CD4-positive, alpha-beta T cell treated with Interleukin-4 for 4 hours (primary cell): Measurements from ENCODE around the gene RNF217.
A peak's percentile ranks its signal among the peaks of the same experiment; 100 is the strongest.
"Not testable (repeated sequence)": the region's sequence is repeated elsewhere in the genome, so short reads cannot be mapped to it uniquely, and the experiment has no call there.

ENCODE experiments used
- DNase-seq: peaks from one replicate; pipeline ENCODE4 v3.0.0-alpha.2; 2020

Gene RNF217

DNA sequence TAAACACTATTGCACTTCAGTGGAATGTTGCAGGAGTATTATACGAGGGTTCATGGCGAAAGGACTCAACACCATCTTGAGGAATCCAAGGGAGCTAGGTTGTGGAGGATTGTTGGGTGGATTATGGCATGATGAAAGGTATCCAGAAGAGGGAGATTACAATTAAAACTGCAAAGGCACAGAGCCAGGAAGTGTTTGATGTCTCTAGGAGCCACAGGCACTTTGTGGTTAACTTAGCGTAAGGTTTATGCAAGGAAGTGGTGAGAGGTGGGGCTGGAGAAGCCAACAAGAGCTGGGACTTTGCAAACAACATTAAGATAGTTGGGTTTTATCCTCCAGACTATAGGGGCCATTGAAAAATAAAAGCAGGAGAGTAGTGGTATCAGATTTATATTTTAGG is 104.7 kb downstream of the RNF217 start:
- DNase-seq, result peak; percentile 28

DNA sequence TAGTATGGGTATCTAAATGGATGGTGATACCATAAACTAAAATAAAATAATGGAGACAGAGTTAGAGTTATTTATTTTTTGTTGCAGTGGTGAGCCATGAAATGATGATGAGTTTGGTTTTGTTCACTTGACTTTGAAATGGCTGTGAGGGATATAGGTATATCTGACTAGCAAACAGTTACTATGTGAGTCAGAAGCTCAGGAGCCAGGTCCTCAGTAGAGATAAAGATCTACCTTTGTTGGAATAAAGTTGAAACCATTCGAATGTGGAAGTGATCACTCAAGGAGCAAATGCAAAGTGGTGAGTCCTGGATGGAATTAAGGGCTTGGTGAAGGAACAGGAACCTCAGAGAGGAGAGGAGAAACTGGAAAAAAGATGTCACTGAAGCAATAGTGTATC is 105.3 kb downstream of the RNF217 start:
- no peak for DNase-seq

DNA sequence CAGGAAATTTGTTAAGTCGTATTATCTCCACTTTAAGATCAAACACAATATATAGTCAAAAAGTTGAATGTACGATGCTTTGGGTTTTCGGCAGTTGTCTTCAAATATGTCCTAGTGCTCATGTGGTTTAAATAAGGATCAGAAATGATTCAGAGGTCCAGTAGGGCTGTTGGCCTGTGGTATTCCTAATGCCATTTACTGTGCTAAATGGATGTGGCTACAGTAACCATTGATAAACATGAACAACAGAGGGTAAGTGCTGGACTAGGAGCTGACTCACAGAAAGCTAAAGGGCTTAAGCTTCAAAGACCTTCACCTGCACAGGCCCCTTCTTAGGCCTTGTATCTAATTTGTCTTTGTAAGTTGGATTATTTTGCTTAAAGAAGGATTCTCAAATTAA is 110.8 kb downstream of the RNF217 start:
- DNase-seq, result no peak

DNA sequence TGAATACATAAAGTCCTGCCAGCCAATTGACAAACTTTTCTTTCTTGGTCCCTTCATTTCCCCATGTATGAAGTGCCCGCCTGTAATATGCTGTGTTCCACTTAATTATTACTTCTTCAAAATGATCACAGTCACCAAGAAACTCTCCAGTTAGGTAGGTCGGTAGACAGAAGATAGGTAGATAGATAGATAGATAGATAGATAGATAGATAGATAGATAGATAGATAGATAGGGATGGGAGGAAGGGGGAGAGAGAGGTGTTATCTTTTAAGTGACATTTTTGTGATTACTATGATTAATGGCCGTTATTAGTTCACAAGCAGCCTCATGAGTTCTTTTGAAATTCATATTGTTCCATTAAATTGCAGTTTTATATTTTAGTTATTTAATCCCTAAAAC is 111.9 kb downstream of the RNF217 start:
- no peak for DNase-seq

DNA sequence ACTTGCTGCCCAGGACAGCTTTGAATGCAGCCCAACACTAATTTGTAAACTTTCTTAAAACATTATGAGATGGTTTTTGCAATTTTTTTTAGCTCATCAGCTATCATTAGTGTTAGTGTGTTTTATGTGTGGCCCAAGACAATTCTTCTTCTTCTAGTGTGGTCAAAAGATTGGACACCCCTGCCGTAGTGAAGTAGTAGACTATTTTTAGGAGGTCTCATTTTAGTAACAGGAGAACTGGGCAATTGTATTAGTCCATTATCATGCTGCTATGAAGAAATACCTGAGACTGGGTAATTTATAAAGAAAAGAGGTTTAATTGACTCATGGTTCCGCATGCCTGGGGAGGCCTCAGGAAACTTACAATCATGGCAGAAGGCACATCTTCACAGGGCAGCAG is 112.8 kb downstream of the RNF217 start:
- DNase-seq, result not testable (repeated sequence)

DNA sequence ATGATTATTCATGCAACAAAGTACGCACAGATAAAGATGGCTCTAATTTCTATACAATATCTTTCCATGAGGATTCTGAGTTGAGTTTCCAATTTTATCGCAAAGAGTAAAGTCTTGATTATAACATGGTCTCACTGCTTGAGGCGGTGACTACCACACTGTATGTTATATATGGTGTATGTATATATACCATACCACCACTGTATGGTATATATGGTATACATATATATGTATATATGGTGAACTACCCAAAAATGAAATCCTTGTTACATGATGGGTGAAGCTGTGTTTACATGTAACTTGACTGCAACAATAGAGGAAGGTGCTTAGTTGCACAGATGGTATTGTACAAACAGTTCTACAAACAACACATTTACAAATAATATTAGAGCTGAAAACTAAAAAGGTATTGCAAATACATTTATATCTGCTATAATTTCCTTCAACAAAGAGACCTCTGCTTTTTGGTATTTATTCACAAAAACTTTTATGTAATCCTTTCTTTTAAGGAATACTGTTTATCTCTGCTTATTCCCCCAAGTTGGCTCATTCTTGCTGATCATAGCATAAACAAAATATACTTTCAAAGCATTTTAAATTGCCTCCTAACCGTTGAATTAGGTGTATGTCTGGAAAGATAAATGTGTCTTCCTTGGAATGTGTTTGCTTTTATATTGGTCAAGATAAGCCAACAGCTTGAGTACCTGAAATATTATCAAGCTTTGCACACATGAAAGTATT is 113.7 kb downstream of the RNF217 start:
- DNase-seq, result no peak

DNA sequence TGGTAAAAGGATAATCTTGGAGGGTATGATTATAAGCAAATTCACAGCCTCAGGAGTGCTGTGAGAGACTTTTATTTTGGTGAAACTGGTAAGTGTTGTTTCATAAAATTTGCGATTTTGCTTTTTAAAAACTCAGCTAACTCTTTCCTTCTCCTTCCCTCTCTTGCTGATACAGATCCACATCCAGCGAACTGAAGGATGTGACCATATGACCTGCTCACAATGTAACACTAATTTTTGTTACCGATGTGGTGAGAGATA is 114.2 kb downstream of the RNF217 start:
- DNase-seq, result no peak

DNA sequence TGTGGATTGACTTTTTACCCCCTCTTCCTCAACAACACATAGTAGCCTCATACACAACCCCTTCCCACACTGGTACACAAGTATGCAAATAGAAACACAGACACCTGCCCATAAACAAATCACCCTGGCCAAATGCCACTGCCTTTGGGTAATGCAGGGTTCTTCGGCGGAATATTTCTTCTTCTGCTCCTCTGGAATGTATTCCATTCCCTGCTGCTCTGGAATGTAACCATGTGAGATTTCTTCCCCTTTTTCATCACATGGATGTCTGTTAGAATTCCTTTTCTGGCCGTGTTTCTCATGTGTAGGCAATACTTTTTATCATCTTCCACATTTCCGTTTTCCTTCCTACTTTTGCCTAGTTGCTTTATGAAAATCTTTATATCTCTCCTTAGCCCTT is 115.2 kb downstream of the RNF217 start:
- no peak for DNase-seq

DNA sequence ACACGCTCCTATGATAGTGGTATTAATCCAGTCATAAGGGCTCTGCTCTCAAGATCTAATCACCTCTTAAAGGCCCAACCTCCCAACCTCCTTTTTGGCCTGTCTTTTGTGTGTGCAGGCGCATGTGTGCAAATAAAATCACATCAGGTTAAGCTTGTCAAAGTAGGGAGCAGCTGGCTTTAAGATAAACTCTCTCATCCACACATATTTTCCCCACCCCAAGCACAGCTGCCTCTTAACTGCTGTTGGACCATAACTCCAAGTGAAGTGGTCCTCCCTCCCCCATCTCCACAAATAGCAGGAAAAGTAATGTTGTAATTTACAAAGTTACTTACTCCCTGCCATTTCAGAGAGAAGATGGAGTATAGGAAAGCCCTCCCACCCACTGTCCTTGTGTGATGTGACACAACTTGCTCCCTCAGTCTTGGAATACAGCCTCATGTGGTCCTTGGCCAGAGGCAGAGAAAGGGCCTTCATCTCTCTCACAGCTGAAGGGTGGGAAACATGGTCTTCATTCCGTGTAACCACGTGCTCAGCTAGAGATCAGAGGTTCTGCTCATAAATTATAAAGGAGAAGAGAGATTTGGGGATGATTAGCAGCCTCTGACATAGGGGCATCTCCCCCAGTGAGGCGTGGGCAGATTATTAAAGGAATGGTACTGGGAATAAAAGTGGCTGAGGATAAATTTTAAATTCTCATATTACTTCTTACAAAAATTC is 116.5 kb downstream of the RNF217 start:
- no peak for DNase-seq

DNA sequence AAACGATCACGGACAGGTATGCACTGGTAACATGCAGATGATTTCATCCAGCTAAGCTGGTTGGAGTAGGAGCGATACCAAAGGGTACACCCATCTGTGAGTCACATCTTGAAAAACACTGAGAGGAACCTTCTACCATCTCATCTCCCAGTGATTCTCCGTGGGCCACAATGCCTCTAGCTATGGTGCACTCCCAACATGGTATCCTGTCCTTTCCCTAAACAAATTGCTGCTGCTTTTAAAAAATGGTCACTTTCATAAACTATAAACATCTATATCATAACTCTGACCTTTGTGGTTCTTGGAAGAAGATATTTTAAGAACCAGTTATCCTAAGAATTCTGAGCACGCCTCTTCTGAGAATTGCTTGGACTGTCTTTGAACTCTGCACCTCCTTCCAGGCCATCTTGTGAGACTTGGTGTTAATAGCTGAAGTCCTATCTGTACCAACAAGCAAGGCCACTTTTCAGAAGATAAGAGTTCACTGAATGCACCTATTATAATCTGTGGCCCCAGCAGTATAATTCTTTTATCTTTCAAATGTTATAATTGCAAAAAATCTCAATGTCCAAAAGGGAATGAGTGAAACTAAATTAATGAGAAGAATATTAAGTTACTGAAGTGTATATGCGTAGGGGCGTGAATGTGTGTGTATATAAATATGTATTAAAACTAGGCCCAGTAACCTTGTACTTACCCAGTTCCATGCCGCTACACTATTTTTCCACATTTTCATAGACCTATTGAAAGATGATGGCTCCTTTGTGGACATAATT is 120.9 kb downstream of the RNF217 start:
- no peak for DNase-seq

DNA sequence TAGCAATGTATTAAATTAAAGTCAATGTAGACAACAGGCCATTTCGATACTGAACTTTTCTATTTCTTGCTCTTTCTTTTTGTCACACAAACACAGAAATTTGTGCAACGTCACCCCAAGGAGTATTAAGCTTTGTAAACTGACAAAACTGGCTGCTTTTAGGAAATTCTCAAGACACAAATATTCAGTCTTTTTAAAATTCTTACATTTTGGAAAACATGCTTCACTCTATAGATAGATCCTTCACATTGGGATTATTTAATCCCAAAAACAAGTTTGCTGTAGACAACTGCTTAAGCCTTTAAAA is 121.4 kb downstream of the RNF217 start:
- no peak for DNase-seq

DNA sequence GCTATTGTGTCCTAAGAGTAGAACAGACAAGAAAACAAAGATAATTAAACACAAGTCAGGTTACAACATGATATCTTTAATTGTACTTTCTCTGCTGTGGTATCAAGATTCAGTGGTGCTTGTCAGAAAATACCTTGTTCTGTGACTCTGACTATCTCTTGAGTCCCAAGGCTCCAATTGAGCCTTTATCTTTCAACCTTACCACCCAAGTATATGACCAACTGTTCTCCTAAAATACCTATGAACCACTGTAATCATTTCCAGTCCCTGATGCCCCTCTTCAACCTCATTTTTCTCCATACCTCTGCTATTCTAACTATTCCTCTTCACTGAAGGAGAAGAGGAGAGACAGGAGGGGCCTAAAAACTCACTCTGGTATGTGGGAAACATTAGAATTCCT is 124.5 kb downstream of the RNF217 start:
- no peak for DNase-seq

DNA sequence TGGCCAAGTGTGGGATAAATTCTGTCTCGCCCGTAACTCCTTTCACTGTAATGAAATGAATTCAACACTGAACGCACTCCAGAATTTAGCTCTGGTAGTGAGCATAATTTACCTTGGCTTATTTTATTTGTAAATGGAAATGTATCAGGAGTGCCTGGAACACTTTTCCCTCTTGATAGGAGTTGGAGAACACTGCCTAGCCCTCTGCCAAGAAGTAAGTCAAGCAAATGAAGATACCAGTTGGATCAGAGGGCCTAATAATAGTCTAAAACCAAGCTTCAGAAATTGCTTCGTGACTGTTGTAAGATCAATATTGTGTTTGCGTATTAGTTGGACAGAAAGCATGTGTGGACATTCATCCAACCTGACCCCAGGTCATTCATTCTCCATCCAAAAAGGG is 126.7 kb downstream of the RNF217 start:
- no peak for DNase-seq

DNA sequence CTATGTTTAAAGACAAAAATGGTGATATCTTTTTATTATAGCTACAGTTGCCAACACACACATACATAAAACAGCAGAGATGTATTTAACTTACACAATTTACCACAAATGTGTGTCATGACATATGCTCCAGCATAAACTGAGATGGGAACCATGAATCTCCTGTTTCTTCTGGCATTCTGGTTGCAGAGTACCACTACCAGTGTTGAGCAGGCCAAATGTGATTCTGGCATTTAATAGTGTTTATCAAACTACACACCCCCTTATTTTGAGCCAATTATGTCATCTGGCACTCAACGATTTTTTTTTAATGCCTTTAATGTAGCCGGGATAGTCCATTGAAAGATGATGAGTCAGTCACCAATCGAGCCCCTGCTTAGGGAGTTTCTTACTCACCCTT is 132.3 kb downstream of the RNF217 start:
- no peak for DNase-seq

DNA sequence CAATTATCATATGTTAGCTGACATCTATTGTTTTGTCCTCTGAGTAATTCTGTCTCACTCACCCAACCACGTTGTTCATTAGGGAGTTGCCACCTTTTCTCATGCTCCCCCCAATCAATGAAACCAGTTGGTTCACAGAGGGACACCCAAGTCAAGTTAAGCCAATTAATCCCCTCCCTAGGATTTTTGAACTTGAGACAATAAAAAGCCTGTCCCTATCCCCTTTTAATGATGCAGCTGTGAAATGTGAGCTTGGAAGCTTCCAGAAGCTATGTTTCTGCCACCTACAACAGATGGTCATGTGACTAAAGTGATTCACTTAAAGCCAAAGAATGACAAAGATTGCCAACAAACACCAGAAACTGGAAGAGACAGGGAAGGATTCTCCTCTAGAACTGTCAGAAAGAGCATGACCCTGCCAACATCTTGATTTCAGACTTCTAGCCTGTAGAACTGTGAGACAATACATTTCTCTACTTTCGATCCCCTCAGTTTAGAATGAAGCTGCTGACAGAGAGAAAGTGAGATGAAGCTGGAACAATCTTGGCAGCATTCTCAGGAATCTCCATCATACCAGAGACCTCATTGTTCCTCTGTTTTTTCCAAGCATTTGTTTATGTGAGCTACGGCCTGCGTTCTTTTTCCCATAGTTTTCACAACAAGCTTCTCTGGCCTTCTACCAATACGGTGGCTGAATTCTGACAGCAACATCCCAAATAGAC is 133.5 kb downstream of the RNF217 start:
- no peak for DNase-seq

DNA sequence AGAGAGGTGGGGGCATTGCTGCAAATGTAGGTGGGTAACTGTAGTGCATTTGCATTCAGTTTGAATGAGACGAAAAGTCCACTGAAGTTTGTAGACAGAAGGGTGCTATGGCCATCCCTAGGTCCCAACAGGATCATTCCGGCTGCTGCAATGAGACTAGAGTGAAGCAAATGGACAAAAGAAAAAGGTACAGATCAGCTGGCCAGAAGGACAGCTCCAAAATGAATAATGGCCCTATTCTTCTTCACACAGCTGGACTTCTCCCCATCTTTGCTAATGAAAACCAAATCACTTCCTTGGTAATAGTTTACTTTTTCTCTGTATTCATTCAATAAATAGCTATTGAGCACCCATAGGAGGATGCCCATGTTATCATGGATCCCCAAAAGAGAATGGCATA is 134.9 kb downstream of the RNF217 start:
- no peak for DNase-seq

DNA sequence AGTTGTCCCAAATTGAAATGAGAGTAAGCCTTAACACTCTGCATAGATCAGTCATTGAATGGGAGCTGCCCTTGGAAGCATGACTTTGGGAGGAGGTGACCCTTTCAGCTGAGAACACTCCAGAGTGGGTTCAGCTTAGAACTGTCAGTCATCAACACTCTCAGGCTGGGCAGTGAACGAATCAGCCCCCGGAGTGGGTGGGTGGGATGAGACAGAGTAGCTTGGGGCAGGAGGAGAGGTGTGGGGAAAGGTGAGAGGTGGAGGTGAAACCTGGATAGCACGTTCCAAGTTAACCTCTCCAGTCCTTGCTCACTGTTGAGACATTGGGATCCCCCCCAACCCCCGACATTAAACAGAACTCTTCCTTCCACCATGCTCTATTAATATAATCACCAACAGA is 136.0 kb downstream of the RNF217 start:
- DNase-seq, result no peak

DNA sequence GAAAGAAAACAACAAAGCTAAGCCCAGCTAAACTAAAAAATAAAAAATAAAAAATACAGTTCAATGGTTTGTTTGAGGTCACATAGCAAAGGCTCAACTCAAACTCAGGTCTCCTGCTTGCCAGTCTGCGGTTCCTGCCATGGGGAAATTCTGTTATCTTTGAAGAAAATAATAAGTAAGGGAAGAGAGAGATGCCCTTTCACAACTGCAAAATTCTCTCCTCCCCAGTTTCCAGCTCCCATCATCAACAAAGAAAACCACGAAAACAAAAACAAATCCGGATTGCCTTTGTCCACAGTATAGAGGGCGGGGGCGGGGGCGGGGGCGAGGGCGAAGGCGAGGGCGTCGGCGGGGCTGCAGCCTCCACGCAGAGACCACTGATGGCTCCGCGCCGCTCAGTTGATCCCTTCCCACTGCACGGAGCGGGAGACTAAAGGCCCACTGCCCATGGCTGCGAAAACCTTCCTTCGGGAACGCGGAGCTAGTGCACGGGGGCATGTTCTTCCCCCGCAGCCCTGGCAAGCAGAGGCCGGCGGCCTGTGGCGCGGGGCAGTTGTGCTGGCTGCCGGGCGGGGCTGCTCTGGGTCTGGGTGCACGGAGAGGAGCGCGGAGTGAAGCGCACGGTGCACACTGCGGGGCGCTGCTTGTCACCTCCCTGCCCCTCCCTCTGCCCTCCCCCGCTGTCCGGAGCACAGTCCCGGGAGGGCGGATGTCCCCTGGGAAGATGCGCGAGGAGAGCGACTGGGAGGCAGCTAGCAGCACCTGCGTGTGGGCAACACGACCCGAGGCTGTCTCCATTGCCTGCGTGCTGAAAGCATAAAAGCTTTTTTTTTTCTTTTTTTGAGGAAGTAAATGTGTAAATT is 137.2 kb downstream of the RNF217 start:
- peak; percentile 1 for DNase-seq

DNA sequence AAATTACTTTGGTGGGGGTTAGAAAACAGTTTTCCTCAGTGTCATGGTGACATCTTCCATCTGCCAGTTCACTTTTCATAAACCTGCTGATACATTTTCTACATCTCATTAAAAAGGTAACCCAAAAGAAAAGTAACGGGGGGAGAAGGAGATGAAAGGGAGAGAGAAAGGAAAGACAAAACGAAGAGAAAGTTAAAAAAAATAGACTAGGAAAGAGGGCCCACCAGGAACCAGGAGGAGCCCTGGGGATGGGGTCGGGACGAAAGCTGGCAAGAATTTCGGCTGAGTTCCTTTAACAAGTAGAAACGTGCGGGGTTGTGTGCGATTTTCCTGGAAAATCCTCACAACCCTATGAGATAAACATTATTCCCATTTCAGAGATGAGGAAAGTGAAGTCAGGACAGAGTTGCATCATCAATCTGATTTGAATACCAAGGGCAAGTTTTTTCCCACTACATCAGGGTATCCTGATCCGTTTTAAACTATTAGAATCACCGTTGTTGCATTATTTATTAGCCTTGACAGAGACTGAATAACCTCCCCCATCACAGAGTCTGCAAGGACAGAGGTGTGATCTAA is 137.9 kb downstream of the RNF217 start:
- no peak for DNase-seq

DNA sequence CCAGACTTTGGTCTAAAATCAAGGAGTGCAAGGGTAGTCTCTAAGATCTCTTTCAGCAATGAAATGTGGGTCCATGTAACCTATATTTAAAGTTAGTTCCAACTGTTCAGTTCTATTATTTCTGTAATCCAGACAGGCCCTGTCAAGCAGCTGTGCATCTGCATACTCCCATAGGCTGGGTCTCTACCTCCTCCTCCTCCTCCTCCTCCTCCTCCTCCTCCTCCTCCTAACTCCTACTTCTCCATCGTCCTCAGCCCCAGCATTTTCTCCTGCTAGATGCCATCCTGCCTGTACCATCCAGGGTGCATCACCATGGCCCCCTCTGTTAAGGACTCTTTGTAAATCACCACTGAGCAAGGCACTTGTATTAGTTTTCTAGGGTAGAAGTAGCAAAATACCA is 138.9 kb downstream of the RNF217 start:
- DNase-seq, result no peak

DNA sequence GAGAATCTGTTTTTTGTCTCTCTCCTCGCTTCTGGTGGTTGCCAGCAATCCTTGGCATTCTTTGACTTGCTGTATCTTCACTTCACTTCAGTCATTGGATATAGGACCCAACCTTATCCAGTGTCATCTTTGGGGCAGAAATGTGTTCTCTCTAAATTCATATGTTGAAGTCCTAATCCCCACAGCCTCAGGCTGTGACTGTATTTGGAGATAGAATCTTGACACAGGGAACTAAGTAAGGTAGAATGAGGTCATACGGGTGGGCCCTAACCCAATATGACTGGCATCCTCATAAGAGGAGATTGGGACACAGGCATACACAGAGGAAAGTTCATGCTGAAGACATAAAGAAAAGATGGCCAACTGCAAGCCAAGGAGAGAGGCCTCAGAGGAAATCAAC is 139.4 kb downstream of the RNF217 start:
- no peak for DNase-seq

DNA sequence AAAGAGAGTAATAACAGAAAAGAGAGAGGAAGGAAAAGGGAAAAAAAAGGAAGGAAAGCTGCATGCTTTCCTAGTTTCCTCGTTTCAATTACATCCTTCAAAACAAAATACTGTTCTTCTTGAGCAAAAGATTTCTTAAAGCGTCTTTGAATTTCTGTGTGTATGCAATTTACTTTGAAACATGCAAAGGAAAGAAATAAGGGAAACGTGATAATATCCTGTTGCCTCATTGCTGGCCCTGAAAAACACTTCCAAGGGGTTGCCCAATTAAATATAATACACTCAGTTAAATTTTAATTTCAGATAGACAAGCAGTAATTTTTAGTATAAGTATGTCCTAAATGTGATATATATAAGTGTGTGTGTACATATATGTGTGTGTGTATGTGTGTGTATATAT is 140.2 kb downstream of the RNF217 start:
- no peak for DNase-seq
